ENCODE data around the gene RPTOR.

The RPTOR gene

GRCh38 chr17:80511222-80512180 lies 33.1 kb upstream of the RPTOR start:
- no peak for TF ChIP-seq CTCF (IDR thresholded peaks at IDR 0.05; ENCODE audit: low read depth, low read length)
- Histone ChIP-seq H3K9me3 (peaks cover 3% of the 10 kb centered on the region; the same call in 1 of the 2 replicates), H3K36me3 (no peaks in the 10 kb centered on the region), H3K4me1 (no peaks in the 10 kb centered on the region; the same call in none of the 2 replicates), H3K27me3 (peaks cover 7% of the 10 kb centered on the region; the same call in 1 of the 2 replicates), H3K4me3 (ENCODE audit: low read depth, low read length) (no peak overlapping the region)
- no peak for DNase-seq

GRCh38 chr17:80512233-80512632 lies 32.4 kb upstream of the RPTOR start:
- no peak for TF ChIP-seq CTCF (IDR thresholded peaks at IDR 0.05; ENCODE audit: low read depth, low read length)
- H3K4me1 ChIP-seq = no peaks in the 10 kb centered on the region; the same call in none of the 2 replicates
- peaks cover 3% of the 10 kb centered on the region; the same call in 1 of the 2 replicates for H3K9me3 ChIP-seq
- DNase-seq = no peak
- H3K36me3 ChIP-seq = no peaks in the 10 kb centered on the region
- H3K4me3 ChIP-seq (ENCODE audit: low read depth, low read length) = no peak overlapping the region
- no peaks in the 10 kb centered on the region for H3K27me3 ChIP-seq

- Histone ChIP-seq H3K27me3 (no peaks in the 10 kb centered on the region), H3K4me1 (no peaks in the 10 kb centered on the region; the same call in none of the 2 replicates), H3K4me3 (ENCODE audit: low read depth, low read length) (no peak overlapping the region), H3K9me3 (peaks cover 3% of the 10 kb centered on the region; the same call in 1 of the 2 replicates), H3K36me3 (no peaks in the 10 kb centered on the region)
- no peak for DNase-seq
- TF ChIP-seq CTCF (IDR thresholded peaks at IDR 0.05; ENCODE audit: low read depth, low read length) = no peak
These were observed 31.4 kb upstream of the RPTOR start for GRCh38 chr17:80513201-80513600.

GRCh38 chr17:80513892-80514291 lies 30.7 kb upstream of the RPTOR start:
- TF ChIP-seq CTCF (IDR thresholded peaks at IDR 0.05; ENCODE audit: low read depth, low read length) = no peak
- Histone ChIP-seq H3K4me3 (ENCODE audit: low read depth, low read length) (no peak overlapping the region), H3K4me1 (no peaks in the 10 kb centered on the region; the same call in none of the 2 replicates), H3K9me3 (peaks cover 3% of the 10 kb centered on the region; the same call in 1 of the 2 replicates), H3K36me3 (no peaks in the 10 kb centered on the region), H3K27me3 (no peaks in the 10 kb centered on the region)
- DNase-seq = no peak

GRCh38 chr17:80516171-80516932 lies 28.3 kb upstream of the RPTOR start:
- no peak for DNase-seq

More at GRCh38 chr17:80516171-80516932, 28.3 kb upstream of the RPTOR start:
- H3K27me3 ChIP-seq = no peaks in the 10 kb centered on the region
- no peaks in the 10 kb centered on the region; the same call in none of the 2 replicates for H3K4me1 ChIP-seq
- no peak for TF ChIP-seq CTCF (IDR thresholded peaks at IDR 0.05; ENCODE audit: low read depth, low read length)
- H3K4me3 ChIP-seq (ENCODE audit: low read depth, low read length) = no peak overlapping the region
- H3K9me3 ChIP-seq = peaks cover 3% of the 10 kb centered on the region; the same call in 1 of the 2 replicates
- no peaks in the 10 kb centered on the region for H3K36me3 ChIP-seq

Data from BE2C (cell line).